Type B pancreatic cell (in vitro differentiated cells): ENCODE results near the gene SRRM5. TPM values are rescaled to one million over a fixed set of nuclear protein-coding genes. Genes with fewer than 3 reads are reported as not detected.

Source experiments
- DNase-seq: peaks from one replicate; pipeline ENCODE4 v3.0.0; 2021; ENCODE audit warnings: mixed read lengths; ENCODE audit not compliant: unreplicated experiment; ENCODE audit errors: extremely low spot score
- H3K27ac Mint-ChIP-seq: 2 replicates; pipeline ENCODE4 v1.8.0; 2021; ENCODE audit warnings: mild to moderate bottlenecking, mixed read lengths
- H3K27me3 Mint-ChIP-seq: 2 replicates; pipeline ENCODE4 v1.8.0; 2021; ENCODE audit warnings: mixed read lengths
- H3K36me3 Mint-ChIP-seq: 2 replicates; pipeline ENCODE4 v1.8.0; 2021; ENCODE audit warnings: mixed read lengths
- H3K4me1 Mint-ChIP-seq: one replicate; pipeline ENCODE4 v1.8.0; 2021; ENCODE audit warnings: mixed read lengths; ENCODE audit not compliant: unreplicated experiment
- H3K4me3 Mint-ChIP-seq: 2 replicates; pipeline ENCODE4 v1.8.0; 2021; ENCODE audit warnings: mild to moderate bottlenecking, mixed read lengths
- H3K9me3 Mint-ChIP-seq: 2 replicates; pipeline ENCODE4 v1.8.0; 2021; ENCODE audit warnings: mixed read lengths
- total RNA-seq: library from RNA; stranded (reverse); gene quantifications from 2 replicates; pipeline ENCODE4 v1.2.1, GENCODE V29; 2021; ENCODE audit warnings: low replicate concordance
- TF ChIP-seq, protein P1 (sequence below): fragments of 200-600 bp; sonication (generic); conservative IDR thresholded peaks from 2 replicates; pipeline ENCODE4 v1.5.0; 2021; ENCODE audit warnings: antibody characterized with exemption, mild to moderate bottlenecking

The SRRM5 gene
- total RNA-seq, 1 donor from 2014 or later, result 0.56 TPM

DNA sequence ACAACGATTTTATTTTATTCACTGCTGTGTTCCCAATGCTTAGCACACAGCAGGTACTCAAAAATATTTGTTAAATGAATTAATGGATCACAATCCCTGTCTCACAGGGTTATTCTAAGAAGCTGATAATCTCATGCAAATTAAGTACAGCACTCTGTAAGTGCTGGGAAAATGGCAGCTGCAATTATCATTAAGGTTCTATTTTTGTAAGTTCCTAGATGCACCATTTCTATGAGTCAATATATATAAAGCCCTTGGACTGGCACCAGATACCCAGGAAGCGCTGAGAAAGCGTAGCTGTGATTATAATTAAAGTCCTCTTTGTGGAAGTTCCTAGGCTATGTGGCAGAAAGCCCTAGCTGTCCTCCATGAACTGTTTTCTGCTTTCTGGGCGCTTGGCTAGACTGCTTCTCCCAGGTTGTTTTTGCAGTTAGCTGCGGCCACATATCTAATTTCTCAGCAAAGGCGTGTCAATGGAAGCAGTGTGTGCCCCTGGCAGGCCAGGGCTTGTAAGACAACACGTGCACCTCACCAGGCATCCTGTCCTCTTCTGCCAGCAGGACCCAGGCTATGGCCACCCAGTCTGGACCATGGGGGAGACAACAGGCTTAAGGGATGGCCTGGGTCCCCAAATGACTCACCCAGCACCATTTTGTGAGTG, 5.2 kb upstream of the SRRM5 start:
- H3K27ac Mint-ChIP-seq, result no peak overlapping the region
- TF ChIP-seq, protein P1, sequence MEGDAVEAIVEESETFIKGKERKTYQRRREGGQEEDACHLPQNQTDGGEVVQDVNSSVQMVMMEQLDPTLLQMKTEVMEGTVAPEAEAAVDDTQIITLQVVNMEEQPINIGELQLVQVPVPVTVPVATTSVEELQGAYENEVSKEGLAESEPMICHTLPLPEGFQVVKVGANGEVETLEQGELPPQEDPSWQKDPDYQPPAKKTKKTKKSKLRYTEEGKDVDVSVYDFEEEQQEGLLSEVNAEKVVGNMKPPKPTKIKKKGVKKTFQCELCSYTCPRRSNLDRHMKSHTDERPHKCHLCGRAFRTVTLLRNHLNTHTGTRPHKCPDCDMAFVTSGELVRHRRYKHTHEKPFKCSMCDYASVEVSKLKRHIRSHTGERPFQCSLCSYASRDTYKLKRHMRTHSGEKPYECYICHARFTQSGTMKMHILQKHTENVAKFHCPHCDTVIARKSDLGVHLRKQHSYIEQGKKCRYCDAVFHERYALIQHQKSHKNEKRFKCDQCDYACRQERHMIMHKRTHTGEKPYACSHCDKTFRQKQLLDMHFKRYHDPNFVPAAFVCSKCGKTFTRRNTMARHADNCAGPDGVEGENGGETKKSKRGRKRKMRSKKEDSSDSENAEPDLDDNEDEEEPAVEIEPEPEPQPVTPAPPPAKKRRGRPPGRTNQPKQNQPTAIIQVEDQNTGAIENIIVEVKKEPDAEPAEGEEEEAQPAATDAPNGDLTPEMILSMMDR, result no peak
- peaks cover 9% of the 10 kb centered on the region for H3K4me1 Mint-ChIP-seq
- H3K4me3 Mint-ChIP-seq, result no peak overlapping the region
- peaks cover 10% of the 10 kb centered on the region for H3K36me3 Mint-ChIP-seq
- no peak for DNase-seq
- H3K27me3 Mint-ChIP-seq, result no peaks in the 10 kb centered on the region
- H3K9me3 Mint-ChIP-seq, result no peaks in the 10 kb centered on the region

DNA sequence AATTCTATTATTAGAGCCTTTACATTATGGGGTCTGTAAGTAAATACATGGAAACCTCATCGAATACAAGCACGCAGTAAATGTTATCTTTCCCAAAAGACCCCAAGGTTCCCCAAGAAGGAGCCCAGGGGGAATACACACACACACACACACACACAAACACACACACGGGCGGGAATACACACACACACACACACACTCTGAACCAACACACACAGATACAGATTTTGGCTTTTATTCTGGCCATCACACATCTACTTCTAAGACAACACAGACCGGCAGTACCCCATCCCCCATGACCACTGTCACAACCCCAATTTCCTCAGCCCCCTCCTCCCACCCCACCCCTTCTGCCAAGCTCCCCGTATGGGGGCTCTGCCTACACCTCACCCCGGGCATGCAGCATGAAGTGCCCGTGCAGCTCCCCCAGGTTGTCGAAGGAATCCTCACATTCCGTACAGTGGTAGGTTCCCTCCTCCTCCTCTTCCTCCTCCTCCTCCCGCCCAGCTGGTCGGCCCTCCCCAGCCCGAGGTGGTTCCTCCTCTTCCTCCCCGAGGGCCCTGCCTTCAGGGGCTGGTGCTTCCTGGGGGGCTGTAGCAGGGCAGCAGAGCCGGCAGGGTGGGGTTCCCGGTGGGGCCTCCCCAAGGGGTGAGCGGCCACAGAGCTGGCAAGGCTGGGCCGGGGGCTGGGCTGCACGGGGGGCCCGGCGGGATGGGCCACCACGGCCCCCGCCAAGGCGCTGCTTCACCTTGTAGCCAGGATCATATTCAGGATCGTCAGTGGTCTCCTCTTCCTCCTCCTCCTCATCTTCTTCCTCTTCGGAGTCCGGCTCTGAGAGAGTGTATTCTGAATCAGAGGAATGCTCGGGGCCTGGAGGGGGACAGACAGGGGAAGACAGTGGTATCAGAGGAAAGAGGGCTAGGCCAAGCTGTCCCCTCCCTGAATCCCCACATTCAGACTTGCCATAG, 4.4 kb upstream of the SRRM5 start:
- H3K4me3 Mint-ChIP-seq, result no peak overlapping the region
- H3K9me3 Mint-ChIP-seq, result no peaks in the 10 kb centered on the region
- H3K36me3 Mint-ChIP-seq, result peaks cover 17% of the 10 kb centered on the region
- H3K27ac Mint-ChIP-seq, result no peak overlapping the region
- H3K4me1 Mint-ChIP-seq, result peaks cover 12% of the 10 kb centered on the region
- no peaks in the 10 kb centered on the region for H3K27me3 Mint-ChIP-seq
- no peak for DNase-seq
- TF ChIP-seq, protein P1, result no peak

DNA sequence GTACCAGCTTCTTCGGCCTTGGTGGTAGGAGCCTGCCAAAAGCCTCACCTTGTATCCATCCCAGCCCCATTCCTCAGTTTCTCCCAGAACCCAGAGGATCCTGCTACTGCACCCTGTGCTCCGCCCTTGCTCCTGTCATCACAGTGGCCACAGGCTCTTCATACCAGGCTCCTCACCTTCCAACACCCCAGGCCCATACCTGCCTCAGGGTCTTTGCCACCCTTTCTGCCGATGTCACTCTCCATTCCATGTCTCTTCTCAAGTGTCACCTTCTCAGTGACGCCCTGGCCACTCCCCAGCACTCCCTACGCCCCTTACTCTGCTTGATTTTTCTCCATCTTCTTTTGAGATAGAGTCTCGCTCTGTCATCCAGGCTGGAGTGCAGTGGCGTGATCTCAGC, 2.0 kb upstream of the SRRM5 start:
- TF ChIP-seq, protein P1, result no peak
- no peaks in the 10 kb centered on the region for H3K27me3 Mint-ChIP-seq
- no peak for DNase-seq
- no peak overlapping the region for H3K27ac Mint-ChIP-seq
- no peak overlapping the region for H3K4me3 Mint-ChIP-seq
- peaks cover 31% of the 10 kb centered on the region for H3K36me3 Mint-ChIP-seq
- H3K4me1 Mint-ChIP-seq, result peaks cover 12% of the 10 kb centered on the region
- no peaks in the 10 kb centered on the region for H3K9me3 Mint-ChIP-seq

DNA sequence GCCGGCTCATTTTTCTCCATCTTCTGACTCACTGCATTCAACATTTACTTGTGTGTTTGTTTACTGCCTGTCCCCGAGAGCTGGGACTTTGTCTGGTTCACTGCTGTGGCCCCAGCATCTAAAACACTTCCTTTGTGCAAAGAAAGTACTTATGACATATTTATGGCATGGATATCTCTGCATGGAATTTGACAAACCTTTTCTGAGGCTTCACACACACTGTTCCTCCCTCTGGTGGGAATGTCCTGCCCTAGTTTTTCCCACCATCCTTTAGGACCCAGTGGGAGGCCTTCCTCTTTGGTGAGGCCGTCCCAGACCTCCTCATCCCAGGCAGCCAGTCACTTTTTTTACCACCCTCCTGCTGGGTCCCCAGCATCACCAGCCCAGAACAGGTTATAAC, 1.4 kb upstream of the SRRM5 start:
- Mint-ChIP-seq H3K9me3 (no peaks in the 10 kb centered on the region), H3K27ac (no peak overlapping the region), H3K27me3 (no peaks in the 10 kb centered on the region), H3K36me3 (peaks cover 31% of the 10 kb centered on the region), H3K4me3 (no peak overlapping the region), H3K4me1 (peaks cover 13% of the 10 kb centered on the region)
- DNase-seq, result no peak
- TF ChIP-seq, protein P1, result no peak

DNA sequence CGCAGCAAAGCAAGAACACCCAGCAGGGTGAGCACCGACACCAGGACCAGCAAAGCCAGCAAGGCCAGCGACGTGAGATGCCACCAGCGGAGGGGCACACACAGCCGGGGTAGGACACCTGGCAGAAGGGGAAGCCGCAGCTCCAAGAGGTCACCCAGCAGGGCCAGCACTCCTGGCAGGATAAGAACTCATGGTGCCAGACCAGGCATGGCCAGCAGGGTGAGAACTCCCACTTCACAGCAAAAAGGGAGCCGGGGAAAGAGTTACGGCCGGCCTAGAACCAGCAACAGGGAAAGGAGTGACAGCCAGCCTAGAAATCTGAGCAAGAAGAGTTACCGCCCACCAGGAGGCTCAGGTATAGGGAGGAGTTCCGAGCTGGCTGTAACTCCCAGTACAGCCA, 486 bp downstream of the SRRM5 start:
- H3K9me3 Mint-ChIP-seq, result no peaks in the 10 kb centered on the region
- H3K27me3 Mint-ChIP-seq, result no peaks in the 10 kb centered on the region
- peaks cover 16% of the 10 kb centered on the region for H3K4me1 Mint-ChIP-seq
- no peak overlapping the region for H3K27ac Mint-ChIP-seq
- H3K4me3 Mint-ChIP-seq, result no peak overlapping the region
- DNase-seq, result no peak
- TF ChIP-seq, protein P1, result no peak
- peaks cover 31% of the 10 kb centered on the region for H3K36me3 Mint-ChIP-seq
